Measurements from ENCODE around the gene SRRM4.

Gene SRRM4

GRCh38 chr12:119082496-119082895 is 101.2 kb downstream of the SRRM4 start (continued):
- TF ChIP-seq POU6F1 (CRISPR knock-in tag; IDR thresholded peaks at IDR 0.05; ENCODE audit: borderline replicate concordance, low read depth) (no peak), ZNF70 (CRISPR knock-in tag; IDR thresholded peaks at IDR 0.05) (no peak), ARNTL (CRISPR knock-in tag; IDR thresholded peaks at IDR 0.05; ENCODE audit: borderline replicate concordance, low read depth) (no peak), RARB (CRISPR knock-in tag; IDR thresholded peaks at IDR 0.05) (no peak)

- TF ChIP-seq TOX (CRISPR knock-in tag; IDR thresholded peaks at IDR 0.05; ENCODE audit: borderline replicate concordance) (no peak), GLIS3 (CRISPR knock-in tag; IDR thresholded peaks at IDR 0.05) (no peak), PPARA (CRISPR knock-in tag; IDR thresholded peaks at IDR 0.05; ENCODE audit: borderline replicate concordance) (no peak), RARB (CRISPR knock-in tag; IDR thresholded peaks at IDR 0.05) (no peak), ISL1 (CRISPR knock-in tag; IDR thresholded peaks at IDR 0.05) (no peak), BACH2 (CRISPR knock-in tag; IDR thresholded peaks at IDR 0.05; ENCODE audit: borderline replicate concordance) (no peak), ZNF70 (CRISPR knock-in tag; IDR thresholded peaks at IDR 0.05) (no peak), ZFP3 (CRISPR knock-in tag; IDR thresholded peaks at IDR 0.05) (no peak), CSRNP3 (CRISPR knock-in tag; IDR thresholded peaks at IDR 0.05) (no peak)
- TF ChIP-seq, protein P1, sequence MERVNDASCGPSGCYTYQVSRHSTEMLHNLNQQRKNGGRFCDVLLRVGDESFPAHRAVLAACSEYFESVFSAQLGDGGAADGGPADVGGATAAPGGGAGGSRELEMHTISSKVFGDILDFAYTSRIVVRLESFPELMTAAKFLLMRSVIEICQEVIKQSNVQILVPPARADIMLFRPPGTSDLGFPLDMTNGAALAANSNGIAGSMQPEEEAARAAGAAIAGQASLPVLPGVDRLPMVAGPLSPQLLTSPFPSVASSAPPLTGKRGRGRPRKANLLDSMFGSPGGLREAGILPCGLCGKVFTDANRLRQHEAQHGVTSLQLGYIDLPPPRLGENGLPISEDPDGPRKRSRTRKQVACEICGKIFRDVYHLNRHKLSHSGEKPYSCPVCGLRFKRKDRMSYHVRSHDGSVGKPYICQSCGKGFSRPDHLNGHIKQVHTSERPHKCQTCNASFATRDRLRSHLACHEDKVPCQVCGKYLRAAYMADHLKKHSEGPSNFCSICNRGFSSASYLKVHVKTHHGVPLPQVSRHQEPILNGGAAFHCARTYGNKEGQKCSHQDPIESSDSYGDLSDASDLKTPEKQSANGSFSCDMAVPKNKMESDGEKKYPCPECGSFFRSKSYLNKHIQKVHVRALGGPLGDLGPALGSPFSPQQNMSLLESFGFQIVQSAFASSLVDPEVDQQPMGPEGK (CRISPR knock-in tag; IDR thresholded peaks at IDR 0.05; ENCODE audit: borderline replicate concordance) = no peak
- no peak for ATAC-seq
Measured at GRCh38 chr12:119088685-119089379, 107.5 kb downstream of the SRRM4 start.

DNA sequence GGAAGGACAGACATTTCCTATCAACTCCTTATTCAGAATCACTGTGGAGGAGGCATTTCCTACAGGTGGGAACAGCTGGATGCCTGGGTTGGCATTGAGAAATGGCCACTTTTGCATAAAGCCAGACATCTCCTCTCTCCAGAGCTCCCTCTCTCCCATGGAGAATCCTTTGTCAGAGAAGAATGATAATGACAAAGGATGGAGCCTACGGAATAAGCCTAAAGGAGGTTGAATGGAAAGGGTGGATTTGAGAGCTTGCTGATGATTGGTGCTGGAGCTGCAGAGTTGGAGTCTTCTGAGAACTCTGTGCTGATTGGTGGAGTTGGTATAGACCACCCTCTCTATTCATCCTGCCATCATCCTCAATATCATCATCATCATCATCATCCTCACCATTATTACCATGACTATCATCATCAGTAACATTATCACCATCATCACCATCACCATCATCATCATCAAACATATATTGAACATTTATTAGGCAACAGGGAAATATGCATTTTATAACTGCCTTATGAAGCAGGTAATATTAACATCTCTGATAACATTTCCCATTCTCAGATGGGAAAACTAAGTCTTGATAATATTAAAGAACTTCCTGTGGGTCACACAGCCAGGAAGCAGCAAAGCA is 108.2 kb downstream of the SRRM4 start:
- TF ChIP-seq, protein P2, sequence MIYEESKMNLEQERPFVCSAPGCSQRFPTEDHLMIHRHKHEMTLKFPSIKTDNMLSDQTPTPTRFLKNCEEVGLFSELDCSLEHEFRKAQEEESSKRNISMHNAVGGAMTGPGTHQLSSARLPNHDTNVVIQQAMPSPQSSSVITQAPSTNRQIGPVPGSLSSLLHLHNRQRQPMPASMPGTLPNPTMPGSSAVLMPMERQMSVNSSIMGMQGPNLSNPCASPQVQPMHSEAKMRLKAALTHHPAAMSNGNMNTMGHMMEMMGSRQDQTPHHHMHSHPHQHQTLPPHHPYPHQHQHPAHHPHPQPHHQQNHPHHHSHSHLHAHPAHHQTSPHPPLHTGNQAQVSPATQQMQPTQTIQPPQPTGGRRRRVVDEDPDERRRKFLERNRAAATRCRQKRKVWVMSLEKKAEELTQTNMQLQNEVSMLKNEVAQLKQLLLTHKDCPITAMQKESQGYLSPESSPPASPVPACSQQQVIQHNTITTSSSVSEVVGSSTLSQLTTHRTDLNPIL (CRISPR knock-in tag; IDR thresholded peaks at IDR 0.05; ENCODE audit: low read depth) = no peak
- TF ChIP-seq OSR1 (CRISPR knock-in tag; IDR thresholded peaks at IDR 0.05) = no peak
- no peak for TF ChIP-seq TCF4 (CRISPR knock-in tag; IDR thresholded peaks at IDR 0.05; ENCODE audit: borderline replicate concordance)
- no peak for TF ChIP-seq CSRNP3 (CRISPR knock-in tag; IDR thresholded peaks at IDR 0.05)
- no peak for TF ChIP-seq ZFP3 (CRISPR knock-in tag; IDR thresholded peaks at IDR 0.05)
- TF ChIP-seq, protein P1 (CRISPR knock-in tag; IDR thresholded peaks at IDR 0.05; ENCODE audit: borderline replicate concordance) = no peak
- no peak for TF ChIP-seq ZNF565 (CRISPR knock-in tag; conservative IDR thresholded peaks at IDR 0.05; ENCODE audit: low read depth)
- TF ChIP-seq POU6F1 (CRISPR knock-in tag; IDR thresholded peaks at IDR 0.05; ENCODE audit: borderline replicate concordance, low read depth) = no peak
- no peak for TF ChIP-seq CSDC2 (CRISPR knock-in tag; IDR thresholded peaks at IDR 0.05)
- no peak for TF ChIP-seq ISL1 (CRISPR knock-in tag; IDR thresholded peaks at IDR 0.05)
- no peak for TF ChIP-seq ESRRG (CRISPR knock-in tag; IDR thresholded peaks at IDR 0.05)
- TF ChIP-seq GLIS3 (CRISPR knock-in tag; IDR thresholded peaks at IDR 0.05) = no peak
- TF ChIP-seq RARB (CRISPR knock-in tag; IDR thresholded peaks at IDR 0.05) = no peak
- TF ChIP-seq ARNTL (CRISPR knock-in tag; IDR thresholded peaks at IDR 0.05; ENCODE audit: borderline replicate concordance, low read depth) = no peak
- ATAC-seq = no peak

All from SK-N-SH treated with all-trans-retinoic acid at 6 μM for 48 hours (cell line).